HepG2 (cell line): ENCODE data around the gene ADGRD1. TPM values are rescaled to one million over a fixed set of nuclear protein-coding genes. Genes with fewer than 3 reads are reported as not detected.

Experiments
- ATAC-seq: fragments of 200-7000 bp; cut with Tn5 transposase; 3 replicates; pipeline ENCODE4 v1.9.1; 2020; ENCODE audit warnings: mild to moderate bottlenecking, moderate library complexity
- BruUV-seq: library from RNA; stranded (reverse); fragments of 400-500 nt; replicated peaks from 2 replicates; lab custom pipeline; 2021; lab: Mats Ljungman, UMichigan
- CTCF ChIA-PET: fragments of 300-600 bp; formaldehyde crosslinking; extraction: SDS; loops from one replicate; lab custom pipeline; 2021; ENCODE audit warnings: low total read pairs, inconsistent platforms, low intra/inter-chr PET ratio; lab: Yijun Ruan, JAX
- POLR2A ChIA-PET: fragments of 350-600 bp; sonication (Branson Sonifier 250); formaldehyde crosslinking; loops from one replicate; lab custom pipeline; 2020; ENCODE audit warnings: antibody characterized with exemption, inconsistent platforms; lab: Yijun Ruan, JAX
- DNase-seq: peaks from one replicate; pipeline ENCODE4 v3.0.0-alpha.2; 2015; ENCODE audit warnings: low spot score
- FAIRE-seq: peaks from 3 replicates; lab custom pipeline; 2011; peaks lifted over from hg19 to GRCh38; lab: Jason Lieb, UNC
- H2AFZ ChIP-seq: one replicate; pipeline ENCODE4 v1.6.1; 2011; ENCODE audit warnings: low read length, inconsistent platforms
- H3K27ac ChIP-seq: fragments of 300-600 bp; 3 replicates; pipeline ENCODE4 v1.8.0; 2011; ENCODE audit warnings: mixed run types, mild to moderate bottlenecking, mixed read lengths, low read length, inconsistent platforms; ENCODE audit not compliant: insufficient read depth; ENCODE audit errors: extremely low read length
- H3K27me3 ChIP-seq, 2 experiments: fragments of 200-600 bp in 1 of 2; 2 replicates in 1 of 2; 3 replicates in 1 of 2; pipeline versions ENCODE4 v1.6.0 to v1.8.0; 2011; ENCODE audit warnings: low read length in 2 of 2, mild to moderate bottlenecking in 2 of 2, moderate library complexity in 2 of 2, inconsistent platforms in 1 of 2; ENCODE audit not compliant: insufficient read depth in 2 of 2, control insufficient read depth in 1 of 2
- H3K36me3 ChIP-seq, 2 experiments: fragments of 200-600 bp in 1 of 2; replicated peaks in 1 of 2; 2 replicates in 1 of 2; 3 replicates in 1 of 2; pipeline versions ENCODE4 v1.5.1 to v1.8.0; 2011; ENCODE audit warnings: low read length in 2 of 2, inconsistent platforms in 1 of 2; ENCODE audit not compliant: insufficient read depth in 2 of 2, control insufficient read depth in 1 of 2
- H3K4me1 ChIP-seq: 2 replicates; pipeline ENCODE4 v1.5.1; 2012; ENCODE audit warnings: low read length, inconsistent platforms; ENCODE audit not compliant: insufficient read depth
- H3K4me2 ChIP-seq: 2 replicates; pipeline ENCODE4 v1.6.0; 2011; ENCODE audit warnings: low read depth, low read length, inconsistent platforms
- H3K4me3 ChIP-seq, 3 experiments: fragments of 200-600 bp in 1 of 3; sonication (generic), shearing (Covaris generic) in 1 of 3; replicated peaks in 1 of 3; 2 replicates each; pipeline ENCODE4 v1.5.1; 2011 to 2016; ENCODE audit warnings: low read length in 3 of 3, inconsistent platforms in 2 of 3, low read depth in 2 of 3, mild to moderate bottlenecking in 2 of 3, control low read depth in 1 of 3, mixed read lengths in 1 of 3; ENCODE audit not compliant: insufficient read depth in 1 of 3
- H3K79me2 ChIP-seq: one replicate; pipeline ENCODE4 v1.6.1; 2011; ENCODE audit warnings: low read length, inconsistent platforms; ENCODE audit not compliant: insufficient read depth
- H3K9ac ChIP-seq: 2 replicates; pipeline ENCODE4 v1.6.0; 2011; ENCODE audit warnings: mild to moderate bottlenecking, low read depth, low read length, inconsistent platforms; ENCODE audit not compliant: insufficient read depth
- H3K9me3 ChIP-seq: 2 replicates; pipeline ENCODE4 v1.5.1; 2012; ENCODE audit warnings: mild to moderate bottlenecking, low read length
- H4K20me1 ChIP-seq: 2 replicates; pipeline ENCODE4 v1.6.0; 2011; ENCODE audit warnings: inconsistent platforms, mild to moderate bottlenecking, low read length, moderate library complexity; ENCODE audit not compliant: insufficient read depth
- AGO1 ChIP-seq: fragments of 200-400 bp; formaldehyde crosslinking; IDR thresholded peaks from 2 replicates; pipeline ENCODE4 v1.6.1; 2017; ENCODE audit warnings: mild to moderate bottlenecking, low read depth, low read length, moderate library complexity; ENCODE audit not compliant: poor library complexity, severe bottlenecking
- ETV5 ChIP-seq: IDR thresholded peaks from 2 replicates; pipeline ENCODE4 v1.6.1; 2018; ENCODE audit warnings: missing biosample characterization, missing genetic modification reagents, inconsistent platforms, borderline replicate concordance
- MLLT10 ChIP-seq: sonication (generic); formaldehyde crosslinking; IDR thresholded peaks from 2 replicates; pipeline ENCODE4 v1.4.0; 2020; ENCODE audit warnings: missing genetic modification reagents
- NR2F1 ChIP-seq, 2 experiments: fragments of 450-650 bp in 1 of 2; formaldehyde crosslinking in 1 of 2; IDR thresholded peaks; 2 replicates each; pipeline versions ENCODE4 v1.5.0 to v1.6.1; 2016 to 2020; ENCODE audit warnings: mild to moderate bottlenecking in 1 of 2, missing compliant biosample characterization in 1 of 2, missing genetic modification reagents in 1 of 2, moderate library complexity in 1 of 2
- TBP ChIP-seq: sonication (generic); formaldehyde crosslinking; IDR thresholded peaks from 2 replicates; pipeline ENCODE4 v1.5.0; 2020; ENCODE audit warnings: missing genetic modification reagents
- ZBTB7B ChIP-seq: sonication (generic); formaldehyde crosslinking; IDR thresholded peaks from 2 replicates; pipeline ENCODE4 v1.4.0; 2020; ENCODE audit warnings: missing genetic modification reagents
- ZNF225 ChIP-seq: sonication (generic); formaldehyde crosslinking; IDR thresholded peaks from 2 replicates; pipeline ENCODE4 v1.4.0; 2020; ENCODE audit warnings: mild to moderate bottlenecking, missing genetic modification reagents
- ZNF777 ChIP-seq: sonication (generic); formaldehyde crosslinking; IDR thresholded peaks from 2 replicates; pipeline ENCODE4 v1.4.0; 2020; ENCODE audit warnings: missing genetic modification reagents
- WGBS: methylation state at CpG from one replicate; pipeline ENCODE4 v1.1.6; 2017; ENCODE audit warnings: low lambda C conversion rate; 5-methylcytosine and 5-hydroxymethylcytosine counted together
- in situ Hi-C: cut with HindIII; loops from 2 replicates; pipeline ENCODE4 v1.10.0; 2017; ENCODE audit warnings: low pct_unique_long_range_greater_than_20kb; ENCODE audit not compliant: extremely low pct_ligation_motif_present
- intact Hi-C: fragments of 100-400 bp; cut with micrococcal nuclease; formaldehyde crosslinking; loops from one replicate; pipeline ENCODE4 v1.10.0; 2022; ENCODE audit not compliant: unreplicated experiment
- polyA plus RNA-seq, 8 experiments: library from polyadenylated mRNA; depleted of rRNA in 3 of 8; stranded (reverse) in 7 of 8; unstranded in 1 of 8; fragments of >200 nt; fragmentation: Illumina TruSeq in 4 of 8; extraction: Trizol in 4 of 8; gene quantifications; 2 replicates each; pipeline versions ENCODE4 v1.2.1 to v1.2.3, GENCODE V29; 2011 to 2016; ENCODE audit warnings: low read depth in 4 of 8, missing spikeins in 1 of 8, mixed read lengths in 1 of 8; ENCODE audit not compliant: insufficient read depth in 1 of 8
- total RNA-seq, 5 experiments: library from RNA; depleted of rRNA; stranded (reverse); fragments of >200 nt; fragmentation: Illumina TruSeq; extraction: Trizol; gene quantifications; 2 replicates each; pipeline ENCODE4 v1.2.3, GENCODE V29; 2016; ENCODE audit warnings: low read depth in 1 of 5
- TF ChIP-seq, protein P1 (sequence below): IDR thresholded peaks from 2 replicates; pipeline ENCODE4 v1.6.1; 2016
- TF ChIP-seq, protein P2 (sequence below): IDR thresholded peaks from 2 replicates; pipeline ENCODE4 v1.6.1; 2016
- TF ChIP-seq, protein P3 (sequence below): sonication (generic); formaldehyde crosslinking; IDR thresholded peaks from 2 replicates; pipeline ENCODE4 v1.4.0; 2020; ENCODE audit warnings: low read depth, mild to moderate bottlenecking, missing genetic modification reagents
- TF ChIP-seq, protein P4 (sequence below): IDR thresholded peaks from 2 replicates; pipeline ENCODE4 v1.6.1; 2016; ENCODE audit warnings: low read depth, borderline replicate concordance
- TF ChIP-seq, protein P5 (sequence below): sonication (generic); formaldehyde crosslinking; IDR thresholded peaks from 2 replicates; pipeline ENCODE4 v1.5.0; 2020; ENCODE audit warnings: missing genetic modification reagents

ADGRD1 gene
- total and polyA plus RNA-seq, 2 of the 13 experiments (the other 11 are each of a cell fraction or from before 2014, with no cell fraction given), result 0.46 to 12.4 TPM

DNA sequence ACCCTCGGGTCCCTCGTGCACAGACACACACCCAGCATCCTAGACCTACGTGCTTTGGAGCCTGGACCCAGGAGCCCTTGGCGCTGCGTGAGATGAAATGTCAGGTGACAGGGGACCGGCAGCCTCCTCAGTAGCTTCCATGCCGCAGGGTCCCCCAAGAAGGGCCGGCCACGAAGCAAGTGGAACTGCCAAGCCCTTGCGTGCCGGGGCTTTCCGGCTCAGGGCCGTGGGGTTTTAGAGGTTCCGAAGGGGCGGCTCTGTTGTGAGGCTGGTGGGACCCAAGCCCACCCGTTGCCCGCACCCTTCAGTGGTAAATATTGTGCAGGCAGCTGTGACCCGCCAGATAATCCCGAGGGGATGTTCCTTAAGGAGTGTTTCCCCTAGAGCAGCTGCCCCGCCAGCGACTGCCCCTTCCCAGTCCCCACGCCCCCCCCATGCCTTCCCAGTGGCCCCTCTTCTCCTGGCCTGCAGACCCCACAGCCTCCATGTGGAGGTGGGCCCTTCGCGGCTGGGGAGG is 133.7 kb downstream of the ADGRD1 start:
- ATAC-seq (no peak), DNase-seq (no peak), FAIRE-seq (no peak)
- Histone ChIP-seq H3K4me1 (peaks cover 8% of the 10 kb centered on the region; the same call in 1 of the 2 replicates), H3K4me3 (no peak overlapping the region), H3K4me2 (no peak overlapping the region), H3K9ac (no peak overlapping the region), H3K27ac (no peak overlapping the region), H2AFZ (no peak overlapping the region), H4K20me1 (no peaks in the 10 kb centered on the region), H3K79me2 (no peaks in the 10 kb centered on the region), H3K27me3 (no peaks in the 10 kb centered on the region), H3K9me3 (no peaks in the 10 kb centered on the region), H3K36me3 (no peaks in the 10 kb centered on the region)
- WGBS, result 87% methylated on average over 17 of the region's 24 CpGs
- intact Hi-C loops, result no loop called here
- in situ Hi-C loops, result no loop called here
- CTCF ChIA-PET, result no interaction called here
- POLR2A ChIA-PET, result no interaction called here
- TF ChIP-seq TBP (CRISPR knock-in tag), result no peak
- no peak for TF ChIP-seq ZNF225 (CRISPR knock-in tag)
- TF ChIP-seq ZNF777 (CRISPR knock-in tag), result no peak
- TF ChIP-seq, protein P1, sequence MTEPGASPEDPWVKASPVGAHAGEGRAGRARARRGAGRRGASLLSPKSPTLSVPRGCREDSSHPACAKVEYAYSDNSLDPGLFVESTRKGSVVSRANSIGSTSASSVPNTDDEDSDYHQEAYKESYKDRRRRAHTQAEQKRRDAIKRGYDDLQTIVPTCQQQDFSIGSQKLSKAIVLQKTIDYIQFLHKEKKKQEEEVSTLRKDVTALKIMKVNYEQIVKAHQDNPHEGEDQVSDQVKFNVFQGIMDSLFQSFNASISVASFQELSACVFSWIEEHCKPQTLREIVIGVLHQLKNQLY (CRISPR knock-in tag), result no peak
- TF ChIP-seq, protein P2, sequence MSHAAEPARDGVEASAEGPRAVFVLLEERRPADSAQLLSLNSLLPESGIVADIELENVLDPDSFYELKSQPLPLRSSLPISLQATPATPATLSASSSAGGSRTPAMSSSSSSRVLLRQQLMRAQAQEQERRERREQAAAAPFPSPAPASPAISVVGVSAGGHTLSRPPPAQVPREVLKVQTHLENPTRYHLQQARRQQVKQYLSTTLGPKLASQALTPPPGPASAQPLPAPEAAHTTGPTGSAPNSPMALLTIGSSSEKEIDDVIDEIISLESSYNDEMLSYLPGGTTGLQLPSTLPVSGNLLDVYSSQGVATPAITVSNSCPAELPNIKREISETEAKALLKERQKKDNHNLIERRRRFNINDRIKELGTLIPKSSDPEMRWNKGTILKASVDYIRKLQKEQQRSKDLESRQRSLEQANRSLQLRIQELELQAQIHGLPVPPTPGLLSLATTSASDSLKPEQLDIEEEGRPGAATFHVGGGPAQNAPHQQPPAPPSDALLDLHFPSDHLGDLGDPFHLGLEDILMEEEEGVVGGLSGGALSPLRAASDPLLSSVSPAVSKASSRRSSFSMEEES (CRISPR knock-in tag), result no peak
- no peak for TF ChIP-seq ETV5 (CRISPR knock-in tag)
- TF ChIP-seq, protein P3, sequence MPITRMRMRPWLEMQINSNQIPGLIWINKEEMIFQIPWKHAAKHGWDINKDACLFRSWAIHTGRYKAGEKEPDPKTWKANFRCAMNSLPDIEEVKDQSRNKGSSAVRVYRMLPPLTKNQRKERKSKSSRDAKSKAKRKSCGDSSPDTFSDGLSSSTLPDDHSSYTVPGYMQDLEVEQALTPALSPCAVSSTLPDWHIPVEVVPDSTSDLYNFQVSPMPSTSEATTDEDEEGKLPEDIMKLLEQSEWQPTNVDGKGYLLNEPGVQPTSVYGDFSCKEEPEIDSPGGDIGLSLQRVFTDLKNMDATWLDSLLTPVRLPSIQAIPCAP, result no peak
- TF ChIP-seq MLLT10 (CRISPR knock-in tag), result no peak
- TF ChIP-seq NR2F1 (CRISPR knock-in tag; IDR thresholded peaks at IDR 0.05), result no peak
- TF ChIP-seq, protein P4, sequence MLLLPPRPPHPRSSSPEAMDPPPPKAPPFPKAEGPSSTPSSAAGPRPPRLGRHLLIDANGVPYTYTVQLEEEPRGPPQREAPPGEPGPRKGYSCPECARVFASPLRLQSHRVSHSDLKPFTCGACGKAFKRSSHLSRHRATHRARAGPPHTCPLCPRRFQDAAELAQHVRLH, result no peak
- TF ChIP-seq ZBTB7B (CRISPR knock-in tag), result no peak
- TF ChIP-seq, protein P5, sequence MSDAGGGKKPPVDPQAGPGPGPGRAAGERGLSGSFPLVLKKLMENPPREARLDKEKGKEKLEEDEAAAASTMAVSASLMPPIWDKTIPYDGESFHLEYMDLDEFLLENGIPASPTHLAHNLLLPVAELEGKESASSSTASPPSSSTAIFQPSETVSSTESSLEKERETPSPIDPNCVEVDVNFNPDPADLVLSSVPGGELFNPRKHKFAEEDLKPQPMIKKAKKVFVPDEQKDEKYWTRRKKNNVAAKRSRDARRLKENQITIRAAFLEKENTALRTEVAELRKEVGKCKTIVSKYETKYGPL (CRISPR knock-in tag), result no peak
- no peak for TF ChIP-seq AGO1
- BruUV-seq, result no TSS peak
